NK-92 (cell line): ENCODE data around the gene ASPN.
"Not testable (repeated sequence)": the region's sequence is repeated elsewhere in the genome, so short reads cannot be mapped to it uniquely, and the experiment has no call there.

Source experiments
- DNase-seq: peaks from one replicate; lab custom pipeline; 2025; ENCODE audit not compliant: unreplicated experiment; lab: John Stamatoyannopoulos, UW

ASPN gene

DNA sequence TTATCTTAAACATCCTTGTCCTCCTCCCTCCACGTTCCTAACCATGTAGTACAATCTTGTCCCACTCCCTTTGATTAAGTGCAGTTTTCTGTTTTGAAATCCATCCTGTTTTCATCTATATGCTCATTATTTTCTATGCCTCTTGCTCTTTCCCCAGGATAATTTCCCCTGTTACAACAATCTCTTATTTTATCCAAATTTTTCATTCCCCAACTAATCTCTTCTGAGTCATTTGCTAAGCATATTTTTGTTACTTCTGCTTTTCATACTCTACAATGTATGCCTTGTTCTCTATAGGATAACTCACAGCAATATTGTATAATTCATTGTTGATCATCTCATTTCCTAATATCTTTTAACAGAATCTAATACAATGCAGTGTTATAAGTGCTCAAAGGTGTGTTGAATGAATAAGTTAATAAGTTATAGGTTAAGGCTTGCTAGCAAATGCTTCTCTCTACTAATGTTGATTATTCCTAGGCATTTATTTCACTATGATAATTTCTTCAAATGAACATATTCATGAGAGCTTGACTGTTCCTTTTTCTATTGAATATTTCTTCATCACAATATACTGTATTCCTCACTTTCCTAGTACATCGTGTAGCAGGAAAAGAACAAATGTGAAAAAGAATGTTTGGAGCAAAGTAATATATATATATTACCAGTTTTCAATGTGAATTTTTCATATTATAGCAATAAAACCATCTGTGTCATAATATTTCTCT is 59.5 kb downstream of the ASPN start:
- DNase-seq = no peak

DNA sequence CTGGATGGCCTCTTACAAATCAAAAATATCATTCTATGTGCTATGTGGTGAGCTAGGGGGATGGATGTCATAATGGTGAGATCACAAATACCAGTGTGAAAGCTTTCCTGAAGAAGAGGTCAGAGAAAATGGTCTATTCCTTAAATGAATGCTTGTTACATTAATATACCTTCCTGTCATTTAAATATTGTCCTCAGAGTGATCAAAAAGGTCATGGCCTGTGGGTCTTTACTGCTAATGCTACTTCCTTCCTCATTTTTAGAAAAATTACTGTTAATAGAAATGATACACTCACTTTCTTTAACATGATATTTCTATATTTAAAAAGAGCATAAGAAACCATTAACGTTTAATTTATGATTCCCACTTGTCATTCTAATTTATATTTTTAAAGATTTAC is 67.7 kb downstream of the ASPN start:
- DNase-seq = no peak

GRCh38 chr9:92411157-92411556 is 71.1 kb downstream of the ASPN start:
- DNase-seq = not testable (repeated sequence)

DNA sequence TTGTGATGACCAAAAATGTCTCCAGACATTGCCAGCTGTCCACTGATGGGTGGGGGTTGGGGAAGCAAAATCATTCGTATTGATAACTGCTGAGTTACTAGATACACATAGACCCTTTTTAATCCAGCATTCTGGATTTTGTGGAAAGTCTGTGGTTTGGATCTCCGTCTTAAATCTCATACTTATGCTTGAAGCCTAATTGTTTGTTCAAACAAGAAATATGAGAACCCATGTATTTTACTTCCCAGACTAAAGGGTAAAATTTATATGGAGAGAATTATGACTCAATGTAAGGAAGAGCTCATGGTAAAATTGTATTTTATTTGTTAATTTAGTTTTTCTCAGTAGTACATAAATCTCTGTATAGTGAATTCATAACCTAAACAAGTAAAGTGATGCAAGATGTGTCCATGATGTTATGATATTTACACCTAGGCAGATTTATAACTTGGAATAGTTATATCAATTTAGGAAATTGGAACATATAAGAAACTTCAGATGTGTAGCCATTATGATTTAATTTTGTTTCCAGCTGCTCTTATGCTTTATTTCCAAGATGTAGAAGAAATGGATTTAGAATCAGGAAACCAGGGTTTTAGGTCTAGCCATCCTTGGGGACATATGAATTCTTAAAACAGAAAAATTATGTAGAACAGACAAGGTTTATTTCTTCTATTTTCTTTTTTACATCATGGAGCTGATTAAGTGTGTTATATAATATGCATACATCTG is 73.4 kb downstream of the ASPN start:
- no peak for DNase-seq

GRCh38 chr9:92407818-92408217 is 74.5 kb downstream of the ASPN start:
- no peak for DNase-seq

DNA sequence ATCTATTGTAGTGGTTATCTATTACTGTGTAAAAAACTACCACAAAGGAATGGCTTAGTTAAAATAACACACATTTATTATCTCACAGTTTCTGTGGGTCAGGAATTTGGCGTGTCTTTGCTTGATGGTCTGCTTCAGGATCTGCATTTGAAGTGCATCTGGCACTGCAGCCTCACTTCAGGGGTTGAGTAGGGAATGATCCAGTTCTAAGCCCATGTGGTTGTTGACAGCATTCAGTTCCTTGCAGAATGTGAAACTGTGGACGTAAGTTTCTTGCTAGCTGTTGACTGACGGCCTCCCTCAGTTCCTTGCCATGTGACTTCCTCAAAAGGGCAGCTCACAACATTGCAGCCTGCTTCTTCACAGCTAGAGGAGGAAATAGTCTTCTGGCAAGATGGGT is 75.8 kb downstream of the ASPN start:
- DNase-seq = no peak
